Activated CD4-positive, alpha-beta memory T cell treated with anti-CD3 and anti-CD28 coated beads for 36 hours (primary cell): ENCODE results near the gene UGT2B17. TPM values are rescaled to one million over a fixed set of nuclear protein-coding genes. Genes with fewer than 3 reads are reported as not detected.
"Not testable (repeated sequence)": the region's sequence is repeated elsewhere in the genome, so short reads cannot be mapped to it uniquely, and the experiment has no call there.

Source experiments
- CTCF ChIA-PET: fragments of 350-600 bp; sonication (Branson Sonifier 250); formaldehyde crosslinking; loops from one replicate; lab custom pipeline; 2021; ENCODE audit warnings: antibody characterized with exemption, inconsistent platforms; lab: Charles Lee
- POLR2A ChIA-PET: fragments of 350-600 bp; sonication (Branson Sonifier 250); formaldehyde crosslinking; loops from one replicate; lab custom pipeline; 2021; ENCODE audit warnings: antibody characterized with exemption; lab: Charles Lee
- DNase-seq: peaks from one replicate; pipeline ENCODE4 v3.0.0-alpha.2; 2020
- H3K27ac Mint-ChIP-seq: one replicate; pipeline ENCODE4 v1.8.0; 2021; ENCODE audit warnings: mixed read lengths
- H3K27me3 Mint-ChIP-seq: one replicate; pipeline ENCODE4 v1.8.0; 2021; ENCODE audit warnings: mixed read lengths
- H3K36me3 Mint-ChIP-seq: one replicate; pipeline ENCODE4 v1.8.0; 2021; ENCODE audit warnings: mixed read lengths
- H3K4me1 Mint-ChIP-seq: one replicate; pipeline ENCODE4 v1.8.0; 2021; ENCODE audit warnings: low read depth, mixed read lengths
- H3K4me3 Mint-ChIP-seq: one replicate; pipeline ENCODE4 v1.8.0; 2021; ENCODE audit warnings: mild to moderate bottlenecking, mixed read lengths
- H3K9me3 Mint-ChIP-seq: one replicate; pipeline ENCODE4 v1.8.0; 2021; ENCODE audit warnings: mixed read lengths
- intact Hi-C: fragments of 100-400 bp; cut with micrococcal nuclease; formaldehyde crosslinking; loops from one replicate; pipeline ENCODE4 v1.15.1; 2023
- total RNA-seq, 2 experiments: library from RNA; stranded (reverse); gene quantifications; one replicate each; pipeline ENCODE4 v1.2.3, GENCODE V29; 2021

The UGT2B17 gene
- total RNA-seq, 2 experiments from 2014 or later = not detected

DNA sequence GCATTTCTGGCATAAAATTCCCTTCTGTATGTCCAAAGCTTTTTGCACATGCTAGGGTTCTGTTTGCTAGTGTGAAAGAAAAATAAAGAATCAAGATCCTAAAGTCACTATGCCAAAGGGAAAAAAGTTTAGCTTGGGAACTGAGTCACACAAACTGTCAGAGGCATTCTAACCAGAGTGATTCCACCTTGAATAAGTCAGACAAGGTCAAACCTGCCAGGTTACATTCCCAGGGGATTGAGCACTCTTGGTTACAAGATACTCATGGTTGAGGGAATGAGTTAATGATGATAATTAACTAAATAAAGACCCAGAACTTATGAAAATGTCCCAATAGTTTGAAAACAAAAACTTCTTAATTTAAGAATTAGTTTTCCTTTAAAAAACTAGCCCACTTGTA lies 13.7 kb upstream of the UGT2B17 start:
- H3K4me3 Mint-ChIP-seq = no peak overlapping the region
- no peaks in the 10 kb centered on the region for H3K9me3 Mint-ChIP-seq
- ChIA-PET CTCF (no interaction called here), POLR2A (no interaction called here)
- no peaks in the 10 kb centered on the region for H3K27me3 Mint-ChIP-seq
- H3K27ac Mint-ChIP-seq = no peak overlapping the region
- DNase-seq = no peak
- intact Hi-C loops = no loop called here
- H3K4me1 Mint-ChIP-seq = no peaks in the 10 kb centered on the region
- no peaks in the 10 kb centered on the region for H3K36me3 Mint-ChIP-seq

DNA sequence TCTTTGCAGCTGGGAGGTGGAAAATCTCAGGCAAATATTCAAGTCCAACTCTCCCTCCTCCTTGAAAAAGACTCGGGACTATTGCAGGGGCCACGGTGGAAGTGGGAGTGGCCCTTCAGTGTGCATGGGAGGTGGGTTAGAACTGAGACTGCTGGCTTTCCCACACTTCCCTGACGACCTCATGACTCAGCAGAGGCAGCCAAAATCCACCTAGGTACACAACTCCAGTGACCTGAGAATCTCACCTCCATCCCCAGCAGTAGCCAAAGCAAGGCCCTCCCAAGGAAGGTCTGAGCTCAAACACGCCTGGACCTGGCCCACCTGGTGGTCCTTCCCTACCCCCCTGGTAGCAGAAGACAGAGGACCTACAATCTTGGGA lies 6.2 kb upstream of the UGT2B17 start:
- Mint-ChIP-seq H3K36me3 (no peaks in the 10 kb centered on the region), H3K27ac (no peak overlapping the region), H3K9me3 (no peaks in the 10 kb centered on the region), H3K27me3 (peaks cover 7% of the 10 kb centered on the region), H3K4me1 (no peaks in the 10 kb centered on the region), H3K4me3 (no peak overlapping the region)
- ChIA-PET POLR2A (no interaction called here), CTCF (interaction anchor here (0.6 kb wide), 1 partner anchor 508 kb away, joined by 3 read pairs; no protein-coding TSS in a partner anchor)
- DNase-seq = no peak
- intact Hi-C loops = no loop called here

DNA sequence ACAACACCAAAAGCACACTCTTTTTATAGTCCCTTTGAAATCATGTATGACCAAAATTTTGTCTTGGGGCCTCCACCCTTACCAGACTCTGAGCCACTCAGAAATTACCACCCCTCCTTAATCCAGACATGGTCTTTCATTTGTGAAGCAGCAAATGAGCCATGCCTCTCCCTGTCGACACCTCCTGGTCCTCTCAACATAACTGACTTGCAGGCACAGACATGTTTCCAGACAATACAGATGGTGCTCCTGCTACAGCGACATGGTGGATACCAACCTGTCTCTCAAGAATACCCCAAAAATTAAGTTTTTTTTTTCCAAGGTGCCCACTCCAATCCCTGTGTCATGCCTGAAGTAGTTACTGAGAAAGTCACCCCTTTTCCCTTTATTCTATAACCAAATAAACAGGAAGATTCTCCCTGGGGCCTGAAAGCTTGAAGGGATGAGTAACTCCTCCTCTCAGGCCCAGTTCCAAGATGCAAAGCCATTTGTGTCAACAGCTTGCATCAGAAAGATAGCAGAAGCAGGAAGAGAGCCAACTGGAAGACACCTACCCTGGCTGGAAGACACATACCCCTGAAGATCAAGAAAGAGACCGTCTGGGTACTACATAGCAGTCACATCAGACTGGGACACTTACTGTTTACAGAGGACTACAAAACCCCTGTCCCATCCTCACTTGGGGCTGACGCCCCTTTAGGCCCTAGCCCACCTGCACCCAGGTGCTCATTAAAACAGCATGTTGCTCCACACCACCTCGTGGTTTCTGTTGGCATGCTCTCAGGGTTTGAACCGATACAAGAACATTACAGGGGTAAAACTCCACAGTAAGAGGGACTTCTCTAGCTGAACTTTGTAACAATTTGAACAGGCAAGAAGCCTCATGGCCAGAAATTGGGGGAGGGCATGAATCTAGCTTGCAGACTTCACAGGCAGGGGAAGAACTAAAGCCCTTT lies 5.5 kb upstream of the UGT2B17 start:
- no peaks in the 10 kb centered on the region for H3K4me1 Mint-ChIP-seq
- H3K36me3 Mint-ChIP-seq = no peaks in the 10 kb centered on the region
- peaks cover 7% of the 10 kb centered on the region for H3K27me3 Mint-ChIP-seq
- no peak overlapping the region for H3K4me3 Mint-ChIP-seq
- intact Hi-C loops = no loop called here
- DNase-seq = no peak
- ChIA-PET CTCF (no interaction called here), POLR2A (no interaction called here)
- no peaks in the 10 kb centered on the region for H3K9me3 Mint-ChIP-seq
- H3K27ac Mint-ChIP-seq = no peak overlapping the region

DNA sequence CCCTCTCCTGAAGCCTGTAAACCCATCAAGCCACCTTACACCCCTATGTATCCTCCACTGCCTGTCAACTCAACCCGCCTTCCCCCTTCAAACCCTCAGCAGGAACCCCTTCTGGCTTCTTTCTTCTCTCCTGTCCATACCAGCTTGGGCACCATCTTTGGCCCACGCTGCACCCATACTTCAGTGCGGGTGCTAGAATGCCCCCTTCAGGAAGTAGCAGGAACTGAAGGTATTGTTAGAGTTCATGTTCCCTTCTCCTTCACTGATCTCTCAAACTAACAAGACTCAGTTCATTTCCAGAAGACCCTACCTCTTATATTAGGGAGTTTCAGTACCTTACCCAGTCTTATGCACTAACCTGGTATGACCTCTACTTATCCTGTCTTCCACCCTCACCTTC lies 1.5 kb upstream of the UGT2B17 start:
- intact Hi-C loops = no loop called here
- Mint-ChIP-seq H3K4me3 (no peak overlapping the region), H3K36me3 (no peaks in the 10 kb centered on the region), H3K4me1 (no peaks in the 10 kb centered on the region), H3K27me3 (peaks cover 7% of the 10 kb centered on the region), H3K27ac (no peak overlapping the region), H3K9me3 (no peaks in the 10 kb centered on the region)
- ChIA-PET CTCF (no interaction called here), POLR2A (no interaction called here)
- no peak for DNase-seq

DNA sequence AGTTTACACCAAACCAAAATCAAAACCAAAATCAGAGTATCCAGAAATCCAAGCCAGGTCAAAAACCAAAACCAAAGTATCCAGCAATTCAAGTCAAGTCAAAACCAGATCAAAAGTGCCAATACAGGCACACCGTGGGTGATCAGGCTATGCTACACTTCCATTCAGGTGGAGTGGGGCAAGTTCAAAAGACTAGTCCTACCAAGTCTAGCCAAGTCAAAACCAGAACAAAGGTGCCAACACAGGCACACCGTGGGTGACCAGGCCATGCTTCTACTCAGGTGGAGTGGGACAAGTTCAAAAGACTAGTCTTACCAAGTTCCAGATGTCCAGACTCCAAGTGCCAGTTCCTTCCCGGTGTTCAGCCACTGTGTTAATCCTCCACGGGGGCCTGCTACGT lies 486 bp downstream of the UGT2B17 start:
- H3K27me3 Mint-ChIP-seq, H3K4me3 Mint-ChIP-seq, CTCF ChIA-PET, H3K27ac Mint-ChIP-seq, intact Hi-C loops, H3K36me3 Mint-ChIP-seq, POLR2A ChIA-PET, H3K4me1 Mint-ChIP-seq, DNase-seq, H3K9me3 Mint-ChIP-seq: not testable (repeated sequence)

DNA sequence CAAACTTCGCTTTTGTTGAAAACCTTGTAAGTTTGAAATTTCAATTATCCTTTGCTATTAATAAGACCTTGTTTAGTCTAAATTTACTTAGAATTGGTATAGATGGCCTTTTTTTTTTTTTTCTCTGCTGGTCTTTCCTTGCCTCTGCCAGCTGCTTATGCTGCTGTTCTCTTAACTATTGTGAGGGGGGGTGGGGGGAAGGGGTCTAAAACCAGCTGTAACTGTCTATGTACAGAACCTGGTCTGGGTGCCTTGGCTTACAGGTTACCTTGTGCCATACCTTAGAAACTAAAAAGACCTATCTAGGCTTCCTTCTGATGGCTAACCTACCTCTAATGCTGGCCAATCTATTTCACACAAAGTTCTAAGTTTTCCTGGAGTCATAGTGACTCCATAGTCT lies 1.0 kb downstream of the UGT2B17 start:
- no peaks in the 10 kb centered on the region for H3K27me3 Mint-ChIP-seq
- ChIA-PET CTCF (no interaction called here), POLR2A (no interaction called here)
- DNase-seq = no peak
- intact Hi-C loops = no loop called here
- no peaks in the 10 kb centered on the region for H3K36me3 Mint-ChIP-seq
- no peaks in the 10 kb centered on the region for H3K4me1 Mint-ChIP-seq
- no peak overlapping the region for H3K27ac Mint-ChIP-seq
- no peaks in the 10 kb centered on the region for H3K9me3 Mint-ChIP-seq
- no peak overlapping the region for H3K4me3 Mint-ChIP-seq

DNA sequence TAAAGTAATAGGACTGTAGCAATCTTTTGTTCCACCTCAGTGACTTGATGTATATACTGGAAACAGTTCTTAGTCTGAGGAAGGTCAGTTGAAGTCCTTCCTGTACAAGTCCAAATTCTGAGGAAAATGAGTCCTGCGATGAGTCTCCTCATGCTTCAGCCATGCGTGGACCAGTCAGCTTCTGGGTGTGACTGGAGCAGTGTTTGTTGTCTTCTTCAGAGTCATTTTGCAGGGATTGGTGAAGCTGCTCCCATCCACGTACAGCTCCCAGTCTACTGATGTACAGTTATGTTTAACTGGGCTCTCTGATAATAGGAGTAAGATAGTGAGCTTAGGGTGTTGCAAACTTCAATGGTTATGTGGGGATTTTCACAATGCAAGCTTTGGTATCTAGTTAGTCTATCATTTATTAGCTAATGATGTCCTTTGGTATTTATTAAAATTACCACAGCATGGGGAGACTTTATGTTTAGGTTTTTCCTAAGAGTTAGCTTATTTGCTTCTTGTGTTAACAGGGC lies 3.4 kb downstream of the UGT2B17 start:
- ChIA-PET POLR2A (no interaction called here), CTCF (no interaction called here)
- Mint-ChIP-seq H3K9me3 (no peaks in the 10 kb centered on the region), H3K4me1 (no peaks in the 10 kb centered on the region), H3K27ac (no peak overlapping the region), H3K4me3 (no peak overlapping the region), H3K27me3 (no peaks in the 10 kb centered on the region), H3K36me3 (no peaks in the 10 kb centered on the region)
- intact Hi-C loops = no loop called here
- no peak for DNase-seq

DNA sequence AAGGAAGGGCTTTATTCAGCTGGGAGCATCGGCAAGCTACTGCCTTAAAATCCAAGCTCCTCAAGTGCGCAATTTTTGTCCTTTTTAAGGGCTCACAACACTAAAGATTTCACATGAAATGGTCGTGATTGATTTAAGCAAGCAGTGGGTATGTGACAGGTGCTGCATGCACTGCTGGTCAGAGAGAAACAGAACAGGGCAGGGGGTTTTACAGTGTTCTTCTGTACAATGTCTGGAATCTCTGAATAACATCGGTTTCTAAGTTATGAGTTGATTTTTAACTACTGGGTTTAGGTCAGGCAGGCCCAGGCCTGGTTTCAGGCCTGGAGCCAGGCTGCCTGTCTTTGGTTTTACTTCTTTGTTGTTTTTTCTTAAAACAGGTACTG lies 6.0 kb downstream of the UGT2B17 start:
- Mint-ChIP-seq H3K27ac (no peak overlapping the region), H3K4me1 (no peaks in the 10 kb centered on the region), H3K36me3 (no peaks in the 10 kb centered on the region), H3K4me3 (no peak overlapping the region), H3K9me3 (no peaks in the 10 kb centered on the region), H3K27me3 (no peaks in the 10 kb centered on the region)
- ChIA-PET POLR2A (no interaction called here), CTCF (no interaction called here)
- no peak for DNase-seq
- intact Hi-C loops = no loop called here

DNA sequence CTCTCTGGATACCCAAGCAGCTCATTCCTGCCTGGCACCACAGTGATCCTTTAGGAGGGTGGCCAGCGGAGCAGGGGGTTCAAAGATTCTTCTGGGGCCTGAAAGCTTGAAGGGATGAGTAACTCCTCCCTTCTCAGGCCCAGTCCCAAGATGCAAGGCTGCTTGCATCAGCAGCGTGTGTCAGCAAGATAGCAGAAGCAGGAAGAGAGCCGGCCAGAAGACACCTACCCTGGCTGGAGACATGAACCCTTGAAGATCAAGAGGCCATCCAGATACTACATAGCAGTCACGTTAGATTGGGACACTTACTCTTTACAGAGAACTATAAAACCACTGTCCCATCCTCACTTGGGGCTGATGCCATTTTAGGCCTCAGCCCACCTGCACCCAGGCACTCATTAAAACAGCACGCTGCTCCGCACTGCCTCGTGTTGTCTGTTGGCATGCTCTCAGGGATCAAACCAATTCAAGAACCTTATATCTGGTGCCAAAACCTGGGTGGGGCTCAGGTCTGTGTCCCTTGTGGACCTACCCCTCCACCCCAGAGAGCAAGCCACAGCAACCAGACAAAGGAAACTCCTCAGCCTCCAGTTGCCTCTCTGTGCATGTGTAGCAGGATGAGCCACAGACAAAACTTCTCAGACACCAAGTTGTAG lies 6.5 kb downstream of the UGT2B17 start:
- POLR2A ChIA-PET = no interaction called here
- no peaks in the 10 kb centered on the region for H3K4me1 Mint-ChIP-seq
- H3K9me3 Mint-ChIP-seq = no peaks in the 10 kb centered on the region
- CTCF ChIA-PET = no interaction called here
- intact Hi-C loops = no loop called here
- no peak overlapping the region for H3K27ac Mint-ChIP-seq
- DNase-seq = no peak
- H3K36me3 Mint-ChIP-seq = no peaks in the 10 kb centered on the region
- no peaks in the 10 kb centered on the region for H3K27me3 Mint-ChIP-seq
- H3K4me3 Mint-ChIP-seq = no peak overlapping the region

DNA sequence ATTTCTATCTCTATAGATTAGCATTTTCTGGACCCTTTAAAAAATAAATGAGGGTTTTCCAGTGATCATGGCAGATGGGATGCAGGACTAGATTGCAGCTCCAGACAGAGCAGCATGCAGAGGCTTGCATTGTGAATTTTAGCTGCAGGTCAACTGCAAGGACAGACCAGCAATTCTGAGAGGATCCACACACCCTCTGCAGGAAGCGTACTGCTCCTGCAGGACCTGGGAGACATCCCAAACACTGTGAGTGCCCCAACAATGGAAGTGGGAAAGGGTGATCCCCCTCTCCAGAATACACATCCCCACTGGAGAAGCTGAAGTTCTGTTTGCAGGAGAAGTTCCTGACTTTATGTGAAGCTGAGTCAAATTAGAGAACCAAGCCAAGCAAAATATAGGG lies 7.1 kb downstream of the UGT2B17 start:
- POLR2A ChIA-PET, H3K27ac Mint-ChIP-seq: not testable (repeated sequence)

DNA sequence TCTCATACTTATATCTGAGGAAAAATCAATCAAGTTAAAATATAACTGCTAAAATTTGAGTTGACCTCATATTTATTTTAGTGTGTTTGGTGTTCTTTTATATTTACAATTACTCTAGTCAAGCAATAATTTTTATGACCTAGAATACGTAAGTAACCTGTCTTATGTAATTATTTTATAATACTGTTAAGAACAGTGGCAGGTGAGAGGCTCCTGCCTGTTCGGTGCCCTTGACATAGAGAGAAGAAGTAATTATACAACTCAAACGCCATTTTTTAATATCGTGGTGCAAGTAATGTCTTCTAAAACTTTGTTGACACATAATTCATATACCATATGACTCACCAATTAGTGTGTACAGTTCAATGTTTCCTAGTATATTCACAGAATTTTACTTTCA lies 7.6 kb downstream of the UGT2B17 start:
- intact Hi-C loops, H3K4me3 Mint-ChIP-seq, H3K27me3 Mint-ChIP-seq, H3K4me1 Mint-ChIP-seq, H3K36me3 Mint-ChIP-seq, H3K27ac Mint-ChIP-seq, CTCF ChIA-PET, H3K9me3 Mint-ChIP-seq, DNase-seq, POLR2A ChIA-PET: not testable (repeated sequence)

More for the DNA sequence above, 7.1 kb downstream of the UGT2B17 start:
- intact Hi-C loops, CTCF ChIA-PET, DNase-seq, H3K4me3 Mint-ChIP-seq, H3K27me3 Mint-ChIP-seq, H3K36me3 Mint-ChIP-seq, H3K4me1 Mint-ChIP-seq, H3K9me3 Mint-ChIP-seq: not testable (repeated sequence)

DNA sequence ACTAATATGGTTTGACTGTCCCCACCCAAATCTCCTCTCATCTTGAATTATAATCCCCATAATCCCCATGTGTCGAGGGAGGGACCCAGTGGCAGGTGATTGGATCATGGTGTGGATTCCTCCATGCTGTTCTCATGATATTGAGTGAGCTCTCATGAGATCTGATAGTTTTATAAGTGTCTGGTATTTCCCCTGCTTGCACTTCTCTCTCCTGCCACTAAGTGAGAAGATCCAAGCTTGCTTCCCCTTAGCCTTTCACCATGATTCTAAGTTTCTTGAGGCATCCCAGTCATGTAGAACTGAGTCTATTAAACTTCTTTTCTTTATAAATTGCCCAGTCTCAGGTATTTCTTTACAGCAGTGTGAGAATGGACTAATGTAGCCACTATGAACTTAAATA lies 9.8 kb downstream of the UGT2B17 start:
- H3K4me3 Mint-ChIP-seq, CTCF ChIA-PET: not testable (repeated sequence)

More for the DNA sequence above, 9.8 kb downstream of the UGT2B17 start:
- H3K36me3 Mint-ChIP-seq, H3K4me1 Mint-ChIP-seq, H3K27ac Mint-ChIP-seq, intact Hi-C loops, DNase-seq, H3K9me3 Mint-ChIP-seq, H3K27me3 Mint-ChIP-seq, POLR2A ChIA-PET: not testable (repeated sequence)
